D721Med (cell line): ENCODE measurements around the gene CR1.

Source experiments
- DNase-seq: peaks from one replicate; pipeline ENCODE4 v3.0.0; 2011; ENCODE audit warnings: low spot score; ENCODE audit not compliant: insufficient read length
- FAIRE-seq: peaks from 2 replicates; lab custom pipeline; 2011; peaks lifted over from hg19 to GRCh38; lab: Jason Lieb, UNC
- TF ChIP-seq, protein P1 (sequence below): IDR thresholded peaks from 2 replicates; pipeline ENCODE4 v1.5.1; 2012; ENCODE audit warnings: mild to moderate bottlenecking, control low read depth; ENCODE audit not compliant: insufficient read depth; ENCODE audit errors: missing control alignments

The CR1 gene

DNA sequence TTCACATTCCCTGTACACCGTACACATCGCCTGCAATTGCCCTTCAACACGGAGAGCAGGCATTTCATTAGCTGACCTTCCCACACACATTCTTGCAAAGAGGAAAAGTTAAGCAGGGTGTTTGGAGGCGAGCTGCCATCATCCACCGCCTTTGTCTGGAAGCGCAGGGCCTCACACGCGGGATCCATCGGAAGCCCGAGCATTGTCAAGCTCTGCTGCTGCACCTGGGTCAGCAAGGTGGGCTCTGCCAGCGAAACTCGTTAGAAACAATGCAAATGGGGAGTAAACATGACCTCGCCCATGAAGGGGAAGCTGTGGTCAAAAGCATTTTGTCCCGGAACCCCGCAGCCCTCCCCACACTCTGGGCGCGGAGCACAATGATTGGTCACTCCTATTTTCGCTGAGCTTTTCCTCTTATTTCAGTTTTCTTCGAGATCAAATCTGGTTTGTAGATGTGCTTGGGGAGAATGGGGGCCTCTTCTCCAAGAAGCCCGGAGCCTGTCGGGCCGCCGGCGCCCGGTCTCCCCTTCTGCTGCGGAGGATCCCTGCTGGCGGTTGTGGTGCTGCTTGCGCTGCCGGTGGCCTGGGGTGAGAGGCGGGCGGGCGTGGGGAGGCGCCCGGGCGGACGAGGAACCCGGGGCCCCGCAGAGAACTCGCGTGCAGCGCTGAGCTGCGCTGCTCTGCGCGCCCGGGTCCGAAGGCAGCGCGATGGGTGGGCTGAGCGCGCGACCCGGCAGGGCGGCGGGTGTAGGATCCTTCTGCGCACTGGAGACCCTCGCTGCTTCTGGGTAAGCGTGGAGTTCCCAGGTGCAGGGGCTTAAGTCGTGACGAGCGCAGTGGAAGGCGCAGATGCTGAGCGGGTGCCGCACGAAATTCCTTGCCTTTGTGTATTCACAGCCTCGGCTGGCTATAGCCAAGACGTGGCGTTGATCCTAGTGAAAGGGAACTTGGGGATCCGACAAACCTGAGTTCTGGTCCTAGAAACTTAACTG lies at the start of gene CR1:
CR1 (plus strand) TSS at position 357 of the 992 bp plus-strand sequence; CDS start at position 468, 111 bp downstream.
- FAIRE-seq: no peak
- no peak for DNase-seq

DNA sequence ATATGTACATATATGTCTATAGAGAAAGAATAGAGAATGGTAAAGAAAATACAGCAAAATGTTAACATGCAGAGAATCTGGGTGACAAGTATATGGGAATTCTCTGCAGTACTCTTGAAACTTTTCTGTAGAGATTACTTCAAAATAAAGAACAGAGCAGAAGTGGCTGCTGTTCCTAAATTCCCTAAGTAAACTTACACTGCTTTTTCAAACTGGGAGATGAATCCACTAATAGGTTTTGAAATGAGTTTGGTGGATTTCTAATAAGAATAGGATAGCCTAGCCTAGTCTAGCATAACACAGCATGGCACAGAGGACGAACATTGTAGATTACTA lies 42.3 kb upstream of the CR1 start:
- FAIRE-seq: no peak
- TF ChIP-seq, protein P1, sequence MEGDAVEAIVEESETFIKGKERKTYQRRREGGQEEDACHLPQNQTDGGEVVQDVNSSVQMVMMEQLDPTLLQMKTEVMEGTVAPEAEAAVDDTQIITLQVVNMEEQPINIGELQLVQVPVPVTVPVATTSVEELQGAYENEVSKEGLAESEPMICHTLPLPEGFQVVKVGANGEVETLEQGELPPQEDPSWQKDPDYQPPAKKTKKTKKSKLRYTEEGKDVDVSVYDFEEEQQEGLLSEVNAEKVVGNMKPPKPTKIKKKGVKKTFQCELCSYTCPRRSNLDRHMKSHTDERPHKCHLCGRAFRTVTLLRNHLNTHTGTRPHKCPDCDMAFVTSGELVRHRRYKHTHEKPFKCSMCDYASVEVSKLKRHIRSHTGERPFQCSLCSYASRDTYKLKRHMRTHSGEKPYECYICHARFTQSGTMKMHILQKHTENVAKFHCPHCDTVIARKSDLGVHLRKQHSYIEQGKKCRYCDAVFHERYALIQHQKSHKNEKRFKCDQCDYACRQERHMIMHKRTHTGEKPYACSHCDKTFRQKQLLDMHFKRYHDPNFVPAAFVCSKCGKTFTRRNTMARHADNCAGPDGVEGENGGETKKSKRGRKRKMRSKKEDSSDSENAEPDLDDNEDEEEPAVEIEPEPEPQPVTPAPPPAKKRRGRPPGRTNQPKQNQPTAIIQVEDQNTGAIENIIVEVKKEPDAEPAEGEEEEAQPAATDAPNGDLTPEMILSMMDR: no peak

More for the DNA sequence above, at the start of gene CR1:
- TF ChIP-seq, protein P1: no peak

GRCh38 chr1:207454046-207454964 lies 41.7 kb upstream of the CR1 start, which contains the start of gene CR2:
CR2 (plus strand) TSS chr1:207454328; CDS start chr1:207454419, 91 bp downstream.
- no peak for DNase-seq
- FAIRE-seq: no peak
- TF ChIP-seq, protein P1: no peak

More for the DNA sequence above, 42.3 kb upstream of the CR1 start:
- DNase-seq: no peak

GRCh38 chr1:207455183-207455754 lies 40.7 kb upstream of the CR1 start:
- DNase-seq (no peak), FAIRE-seq (no peak)
- TF ChIP-seq, protein P1: no peak

GRCh38 chr1:207458414-207458813 lies 37.5 kb upstream of the CR1 start:
- no peak for DNase-seq
- TF ChIP-seq, protein P1: no peak
- no peak for FAIRE-seq

DNA sequence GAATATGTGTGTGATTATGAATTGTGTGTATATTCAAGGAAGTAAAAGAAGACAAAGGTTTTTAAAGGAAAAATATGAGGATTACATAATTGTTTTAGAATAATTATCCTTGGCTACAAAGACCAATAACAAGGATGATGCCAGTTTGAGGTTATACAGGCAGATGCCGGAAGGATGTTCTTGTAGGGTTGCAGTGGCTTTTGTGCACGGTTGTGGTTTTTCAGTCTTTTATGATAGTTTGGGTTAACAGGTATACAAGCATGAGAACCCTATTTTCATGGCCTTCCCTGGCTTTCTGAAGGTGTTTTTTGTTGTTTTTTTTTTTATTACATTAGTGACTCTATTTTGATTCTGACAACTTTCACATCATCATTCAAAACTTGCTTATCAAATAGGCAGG lies 36.9 kb upstream of the CR1 start:
- no peak for DNase-seq
- FAIRE-seq: no peak
- TF ChIP-seq, protein P1: no peak
